Stimulated activated CD4-positive, alpha-beta T cell treated with anti-CD3 and anti-CD28 coated beads, Interleukin-1b, Interleukin-23, amount 100 ng/mL, for 24 hours (primary cell): ENCODE results near the gene GID8.

Experiments
- DNase-seq, 4 experiments: peaks; one replicate each; pipeline ENCODE4 v3.0.0-alpha.2; 2020; ENCODE audit warnings: low read depth in 4 of 4, low spot score in 1 of 4

Gene GID8

DNA sequence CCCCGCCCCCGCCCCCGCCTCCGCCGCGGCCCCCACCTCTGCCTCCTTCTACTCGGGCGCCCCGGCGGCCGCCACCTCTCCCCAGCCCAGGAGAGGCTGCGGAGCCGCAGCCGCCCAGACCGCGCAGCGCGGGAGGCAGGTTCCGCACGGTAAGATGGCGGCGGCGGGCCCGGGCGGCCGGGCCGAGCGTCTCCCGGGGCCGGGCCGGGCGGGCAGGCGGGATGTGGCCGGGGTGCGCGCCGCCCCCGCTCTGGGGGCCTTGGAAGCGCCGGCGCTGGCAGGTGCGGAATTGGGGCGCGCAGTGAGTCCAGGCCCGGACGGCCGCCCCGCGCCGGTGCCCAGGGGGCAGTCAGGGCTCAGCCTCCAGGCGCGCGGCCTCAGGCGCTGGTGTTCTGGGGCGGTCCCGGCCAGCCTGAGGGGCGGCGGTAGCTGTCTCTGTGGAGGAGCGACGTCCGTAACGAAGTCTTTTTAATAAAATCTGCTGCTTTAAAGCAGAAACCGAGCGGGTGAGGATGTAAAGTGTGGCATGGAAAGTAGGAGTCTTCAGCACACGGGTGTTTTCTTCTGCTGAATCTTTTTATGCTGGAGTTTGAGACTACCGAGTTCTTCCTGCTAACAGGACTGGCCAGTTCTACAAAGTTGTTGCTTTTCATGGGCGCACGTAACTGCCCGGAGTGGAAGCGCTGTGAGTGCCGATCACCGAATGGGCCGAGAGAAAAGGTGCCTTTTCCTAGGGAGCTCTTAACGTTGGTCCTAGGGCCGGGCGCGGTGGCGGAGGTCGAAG lies at the start of gene GID8:
Gene GID8, plus strand, starts transcription at position 43 of the 784 bp plus-strand sequence. CDS start 3,356 bp downstream, outside the sequence.
- no peak for DNase-seq

DNA sequence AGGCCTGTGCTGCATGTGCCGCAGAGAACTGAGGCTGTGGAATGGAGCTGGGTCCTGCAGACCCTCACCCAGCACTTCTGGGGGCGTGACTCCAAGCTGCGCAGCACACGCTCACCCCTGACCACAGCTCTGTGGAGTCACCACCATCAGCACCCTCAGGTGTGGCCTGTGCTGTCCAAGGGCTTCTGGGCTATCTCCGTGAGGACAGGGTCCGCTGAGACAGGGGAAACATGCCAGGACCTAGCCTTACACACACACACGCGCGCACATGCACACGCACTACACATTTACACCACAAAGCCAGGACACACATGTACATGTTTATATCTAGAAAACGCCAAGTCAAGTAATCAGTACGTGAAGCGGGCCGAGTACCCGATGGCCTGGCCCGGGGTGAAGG lies 49.5 kb upstream of the GID8 start:
- no peak for DNase-seq

DNA sequence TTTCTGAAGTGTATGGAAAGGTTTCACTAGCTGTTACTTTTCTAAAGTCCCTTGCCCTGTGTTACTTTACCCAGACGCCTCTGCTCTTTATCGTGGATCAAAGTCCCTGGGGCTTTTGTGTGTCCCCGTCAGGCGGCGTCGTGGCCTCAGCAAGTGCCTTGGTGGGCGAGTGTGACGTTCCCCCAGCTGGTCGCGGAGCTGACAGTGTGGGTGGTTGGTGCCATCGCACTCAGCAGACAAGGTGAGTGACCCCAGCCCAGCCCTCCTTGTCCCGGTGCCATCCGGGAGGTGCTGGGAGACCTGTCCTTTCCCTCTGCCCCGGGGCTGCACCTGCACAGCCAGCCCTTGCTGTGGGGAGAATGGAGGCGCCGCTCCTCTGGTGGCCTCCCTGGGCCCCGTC lies 49.0 kb upstream of the GID8 start:
- DNase-seq: no peak

DNA sequence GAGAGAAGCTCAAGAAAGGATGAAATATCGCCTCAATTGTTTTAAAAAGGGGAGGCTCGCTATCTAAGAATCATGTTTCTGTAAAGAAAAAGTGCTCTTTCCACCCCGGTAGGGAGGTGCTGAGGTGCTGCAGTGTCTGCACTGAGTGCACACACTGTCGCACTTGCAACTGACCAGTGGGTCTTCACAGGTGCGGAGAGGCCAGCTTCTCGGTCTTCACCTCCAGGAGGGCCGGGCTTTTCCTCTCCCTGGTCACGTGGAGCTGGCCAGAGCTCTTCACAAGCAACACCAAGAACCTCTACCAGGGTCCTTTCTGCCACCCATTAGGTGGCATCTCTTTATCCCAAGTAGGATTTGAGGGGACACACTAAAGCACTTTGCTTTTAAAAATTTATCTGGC lies 48.5 kb upstream of the GID8 start:
- no peak for DNase-seq

DNA sequence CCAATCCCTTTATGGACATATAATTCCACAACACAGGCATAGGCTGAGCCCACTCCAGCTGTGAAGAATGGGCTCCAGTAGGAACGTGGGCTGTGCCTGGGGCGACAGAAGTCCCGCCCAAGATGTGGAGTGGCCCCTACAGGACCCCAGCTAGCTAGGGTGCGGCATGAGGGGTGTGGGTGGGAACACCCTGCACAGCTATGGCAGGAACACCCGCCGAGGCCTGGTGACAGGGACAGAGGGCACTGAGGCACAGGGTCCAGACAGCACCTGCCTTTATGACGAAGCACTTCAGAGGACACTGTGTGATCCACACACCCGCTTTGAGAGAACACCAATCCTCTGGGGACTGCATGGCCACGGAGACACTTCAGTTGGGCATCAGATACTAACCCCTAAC lies 48.1 kb upstream of the GID8 start:
- DNase-seq: no peak

DNA sequence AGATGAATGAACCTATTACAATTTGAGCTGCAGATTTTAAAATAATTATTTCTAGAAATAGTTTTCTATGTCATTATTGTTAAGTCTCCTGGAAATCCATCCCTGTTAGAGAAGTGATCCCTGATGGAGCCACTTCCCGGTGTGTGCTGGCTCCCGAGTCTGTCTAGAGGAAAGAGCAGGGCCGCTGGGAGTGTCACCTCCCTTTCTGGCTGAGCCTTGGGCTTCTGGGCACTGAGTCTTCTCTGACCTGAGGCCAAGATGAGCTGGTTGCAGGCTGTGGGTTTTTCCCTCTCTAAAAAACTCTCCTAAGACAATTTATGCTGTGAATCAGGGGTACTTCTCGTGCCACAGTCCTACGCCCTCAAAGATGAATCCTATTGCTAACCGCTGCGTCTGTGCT lies 47.5 kb upstream of the GID8 start:
- DNase-seq: no peak

DNA sequence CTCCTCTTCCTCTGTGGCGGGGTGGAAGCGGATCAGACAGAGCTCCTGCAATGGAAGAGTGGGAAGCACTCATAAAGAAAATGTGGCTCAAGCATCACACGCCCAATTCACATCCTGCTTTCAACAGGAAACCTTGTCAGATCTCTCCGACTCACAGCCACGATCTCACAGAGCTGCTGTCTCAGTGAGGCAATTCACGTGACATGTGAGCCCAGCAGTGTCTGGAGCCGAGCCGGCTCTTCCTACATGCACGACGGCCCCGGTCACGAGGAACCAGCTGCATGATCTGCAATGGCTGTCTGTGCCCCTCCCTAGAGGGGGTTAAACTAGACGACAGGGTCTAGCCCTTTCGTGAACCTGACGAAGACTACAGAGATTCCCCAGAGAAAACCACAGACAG lies 46.8 kb upstream of the GID8 start:
- DNase-seq: no peak

DNA sequence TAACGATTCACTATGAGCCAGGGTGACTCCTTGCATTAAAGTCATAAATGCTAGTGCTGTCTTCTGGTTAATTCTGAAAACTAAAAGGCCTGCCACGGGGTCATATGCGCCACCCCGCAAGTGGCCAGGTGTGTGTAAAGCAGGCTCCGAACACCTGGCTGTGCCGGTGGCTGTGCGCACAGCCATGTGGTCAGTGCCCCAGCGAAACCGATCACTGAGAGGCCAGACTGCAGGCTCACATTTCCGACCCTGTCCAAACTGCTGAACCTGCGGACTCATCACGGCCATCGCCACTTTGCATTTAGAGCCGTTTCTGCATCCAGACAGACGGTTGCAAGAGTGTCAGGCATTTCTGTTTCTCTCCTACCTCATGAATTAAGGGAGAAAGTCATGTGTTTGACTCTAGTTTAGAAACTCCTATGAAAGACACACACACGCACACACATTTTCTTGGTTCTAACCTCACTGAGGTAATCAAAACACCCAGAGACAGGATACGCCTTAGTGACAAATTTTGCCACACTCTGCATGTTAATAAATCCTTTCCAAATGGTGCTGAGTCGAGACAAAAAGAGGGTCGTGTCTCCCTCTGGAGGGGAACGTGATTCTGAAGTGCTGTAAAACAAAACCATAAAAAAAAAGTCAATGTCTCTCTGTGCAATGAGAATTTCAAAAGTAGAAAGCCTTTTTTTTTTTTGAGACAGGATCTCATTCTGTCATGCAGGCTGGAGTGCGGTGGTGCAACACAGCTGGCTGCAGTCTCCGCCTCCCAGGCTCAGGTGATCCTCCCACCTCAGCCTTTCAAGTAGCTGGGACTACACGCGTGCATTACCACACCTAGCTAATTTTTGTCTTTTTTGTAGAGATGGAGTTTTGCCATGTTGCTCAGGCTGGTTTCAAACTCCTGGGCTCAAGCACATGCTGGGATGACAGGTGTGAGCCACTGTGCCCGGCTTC lies 45.3 kb upstream of the GID8 start:
- no peak for DNase-seq

DNA sequence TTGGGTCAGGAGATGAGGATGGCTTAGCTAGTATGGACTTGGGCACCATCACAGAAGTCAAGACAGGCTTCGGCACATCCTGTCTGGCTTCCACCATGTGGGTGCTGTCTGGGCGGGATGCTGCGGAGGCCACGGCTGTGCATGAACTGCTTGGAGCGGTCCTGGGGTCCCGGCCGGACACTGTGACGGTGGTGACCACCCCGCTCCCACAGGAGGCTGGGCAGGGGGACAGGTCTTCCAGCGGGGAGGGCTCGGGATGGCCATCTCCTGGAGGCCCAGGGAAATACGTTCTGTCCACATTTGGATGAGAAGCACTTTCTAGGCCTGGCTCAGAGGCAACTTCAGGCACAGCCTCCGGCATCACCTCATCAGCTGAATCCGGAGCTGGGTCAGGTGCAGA lies 44.2 kb upstream of the GID8 start:
- no peak for DNase-seq

DNA sequence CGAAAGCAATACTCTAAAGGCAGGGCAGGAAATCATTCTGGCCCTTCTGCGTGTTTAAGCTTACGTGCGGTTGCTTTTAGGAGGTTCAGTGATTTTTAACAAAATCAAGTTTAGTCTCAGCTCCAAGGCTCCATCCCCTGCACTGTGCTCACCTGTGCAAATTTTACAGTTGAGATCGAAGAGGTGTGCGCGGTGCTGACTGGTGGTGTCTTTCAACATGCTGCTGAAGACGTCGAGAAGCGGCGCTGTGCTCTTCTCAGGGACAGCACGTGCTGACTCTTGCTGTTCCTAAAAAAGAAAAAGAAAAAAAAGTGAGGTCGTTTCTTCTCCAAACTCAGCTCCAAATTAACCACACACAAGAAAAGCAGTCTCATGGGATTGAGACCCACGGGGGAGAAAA lies 43.7 kb upstream of the GID8 start:
- no peak for DNase-seq

DNA sequence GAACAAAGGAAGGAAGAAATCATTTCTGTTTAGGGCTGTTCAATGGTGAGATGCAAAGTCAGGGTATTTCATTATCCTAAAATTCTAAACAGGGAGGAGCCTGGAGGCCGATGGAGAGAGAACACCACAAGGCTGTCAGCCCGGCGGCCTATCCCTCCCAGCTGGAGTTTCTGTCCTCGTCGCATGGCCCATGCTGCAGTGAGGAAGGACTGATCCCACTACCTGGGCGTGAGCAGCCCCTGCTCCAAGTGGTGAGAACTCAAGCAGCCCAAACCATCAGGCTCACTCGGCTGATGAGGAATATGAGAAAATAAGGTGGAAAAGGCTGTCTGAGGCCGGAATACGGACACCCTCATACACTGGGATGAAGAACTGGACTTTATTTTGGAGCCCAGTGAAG lies 42.4 kb upstream of the GID8 start:
- no peak for DNase-seq

DNA sequence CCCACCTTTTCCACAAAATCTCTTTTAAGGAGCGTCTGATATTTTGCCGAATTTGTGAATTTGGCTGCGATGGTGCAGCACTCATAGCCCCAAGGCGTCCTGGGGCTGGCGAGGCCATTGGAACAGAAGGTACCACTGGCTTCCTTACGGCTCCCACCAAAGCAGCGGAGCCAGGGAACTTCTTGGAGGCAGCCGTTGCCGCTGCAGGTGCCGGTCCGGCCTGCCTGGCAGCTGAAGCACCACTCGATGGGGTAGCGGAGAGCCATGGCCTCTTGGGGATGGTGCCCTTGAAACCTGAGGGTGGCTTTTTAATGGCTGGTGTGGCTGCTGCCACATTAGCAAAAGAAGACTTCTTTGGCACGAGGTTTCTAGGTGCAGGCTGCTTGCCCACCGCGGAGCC lies 41.4 kb upstream of the GID8 start:
- DNase-seq: no peak

DNA sequence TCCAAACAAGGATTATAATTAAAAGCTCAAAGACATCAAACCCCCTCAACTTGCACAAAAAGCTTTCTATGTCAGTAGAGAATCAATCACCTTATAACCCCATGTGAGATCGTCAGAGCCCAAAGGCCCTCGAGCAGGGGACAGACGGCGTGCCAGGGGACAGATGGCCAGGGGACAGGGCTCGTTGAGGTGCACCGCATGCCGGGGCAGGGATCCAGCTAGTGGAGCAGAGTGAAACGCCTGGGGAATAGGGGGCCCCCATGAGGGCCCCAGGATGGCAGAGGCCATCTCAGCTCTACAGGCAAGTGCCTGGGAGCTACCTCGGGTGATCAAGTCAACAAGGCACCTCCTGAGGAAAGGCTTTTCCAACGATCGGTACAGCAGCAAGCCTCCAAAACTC lies 40.3 kb upstream of the GID8 start:
- no peak for DNase-seq

DNA sequence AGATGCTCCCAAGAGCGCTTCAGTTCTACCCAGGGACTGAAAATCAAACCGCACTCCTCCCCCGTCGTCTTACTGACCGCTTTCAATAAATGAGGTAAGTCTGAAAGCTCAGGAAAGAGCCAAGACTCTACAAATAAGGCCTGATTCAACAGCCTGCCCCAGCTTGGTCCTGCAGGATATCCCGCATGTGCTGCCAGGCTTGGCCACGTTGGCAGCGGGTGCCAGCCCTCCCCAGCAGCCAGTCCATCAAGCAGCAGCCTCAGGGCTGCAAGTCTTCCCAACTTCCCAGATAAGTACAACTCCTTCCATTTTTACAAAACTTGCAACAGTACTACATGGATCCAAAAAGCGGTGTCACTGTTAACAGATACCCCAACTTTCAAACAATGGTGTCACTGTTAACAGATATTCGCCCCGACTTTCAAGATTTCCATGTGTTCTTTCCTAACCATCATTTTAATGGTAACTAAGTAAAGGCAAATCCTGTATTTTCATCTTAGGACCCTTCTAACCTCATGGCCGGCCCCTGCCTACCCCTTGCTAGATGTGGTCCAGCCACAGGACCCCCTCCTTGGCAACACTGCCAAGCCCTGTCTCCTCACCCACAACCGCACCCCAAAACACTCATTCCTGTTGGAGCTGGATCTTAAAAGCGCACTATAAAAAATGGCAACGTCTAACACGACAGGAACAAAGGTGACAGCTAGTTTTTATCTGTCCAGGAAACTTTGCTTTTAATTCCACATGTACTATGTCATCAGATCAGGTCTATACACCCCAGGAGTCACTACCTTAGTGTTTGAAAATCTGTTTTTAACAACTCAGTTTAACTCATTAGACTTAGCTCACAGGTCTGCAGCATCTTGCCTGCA lies 39.6 kb upstream of the GID8 start:
- DNase-seq: no peak

DNA sequence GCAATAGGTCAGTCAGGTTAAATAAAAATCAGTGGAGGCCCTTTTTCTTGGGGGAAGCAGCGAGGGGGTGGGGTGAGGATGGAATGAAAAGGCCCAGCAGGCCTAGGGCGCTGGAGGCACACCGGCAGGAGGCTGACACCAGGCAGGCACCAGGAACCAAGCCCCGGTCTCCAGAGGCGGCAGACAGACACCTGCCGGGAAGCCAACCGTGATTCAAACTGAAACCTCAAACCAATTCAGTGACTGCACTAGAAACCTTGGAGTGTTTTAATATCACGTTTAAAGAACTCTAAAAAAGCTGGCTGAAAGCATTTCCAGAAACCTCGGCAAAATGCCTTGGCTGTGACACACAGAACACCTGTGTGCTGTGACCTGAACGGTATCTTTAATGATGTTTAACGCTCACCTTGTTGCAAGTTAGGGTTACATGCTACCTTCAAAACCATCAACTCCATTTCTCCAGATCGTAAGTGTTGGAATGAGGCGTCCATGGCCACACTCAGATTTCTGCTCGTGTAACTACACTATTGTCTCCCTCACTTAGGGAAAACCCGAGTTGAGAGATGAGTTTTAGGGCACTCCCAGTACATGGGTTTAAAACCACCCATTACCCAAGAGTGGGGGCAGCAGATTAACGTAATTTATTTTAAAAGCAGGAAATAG lies 38.8 kb upstream of the GID8 start:
- DNase-seq: peak in 1 of 4 experiments; percentile 44

DNA sequence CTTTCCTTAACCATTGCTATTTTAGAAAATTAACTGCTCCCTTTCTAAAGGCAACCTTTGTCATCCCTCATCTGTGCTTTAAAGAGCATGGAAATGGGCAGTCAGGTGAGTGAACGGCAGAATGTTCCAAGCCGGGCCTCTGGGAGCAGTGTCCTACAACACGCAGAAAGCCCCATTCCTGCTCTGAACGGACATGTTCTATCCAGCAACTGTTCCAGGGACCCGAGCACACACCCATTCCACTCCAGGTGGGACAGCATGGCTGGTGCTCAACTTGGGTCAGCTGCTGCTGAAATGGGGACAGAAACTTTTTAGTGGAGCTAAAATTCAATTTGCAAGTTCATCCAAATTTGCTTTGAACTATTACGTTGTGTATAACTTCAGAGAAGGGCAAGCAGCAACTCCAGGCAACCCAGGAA lies 38.3 kb upstream of the GID8 start:
- DNase-seq: no peak

DNA sequence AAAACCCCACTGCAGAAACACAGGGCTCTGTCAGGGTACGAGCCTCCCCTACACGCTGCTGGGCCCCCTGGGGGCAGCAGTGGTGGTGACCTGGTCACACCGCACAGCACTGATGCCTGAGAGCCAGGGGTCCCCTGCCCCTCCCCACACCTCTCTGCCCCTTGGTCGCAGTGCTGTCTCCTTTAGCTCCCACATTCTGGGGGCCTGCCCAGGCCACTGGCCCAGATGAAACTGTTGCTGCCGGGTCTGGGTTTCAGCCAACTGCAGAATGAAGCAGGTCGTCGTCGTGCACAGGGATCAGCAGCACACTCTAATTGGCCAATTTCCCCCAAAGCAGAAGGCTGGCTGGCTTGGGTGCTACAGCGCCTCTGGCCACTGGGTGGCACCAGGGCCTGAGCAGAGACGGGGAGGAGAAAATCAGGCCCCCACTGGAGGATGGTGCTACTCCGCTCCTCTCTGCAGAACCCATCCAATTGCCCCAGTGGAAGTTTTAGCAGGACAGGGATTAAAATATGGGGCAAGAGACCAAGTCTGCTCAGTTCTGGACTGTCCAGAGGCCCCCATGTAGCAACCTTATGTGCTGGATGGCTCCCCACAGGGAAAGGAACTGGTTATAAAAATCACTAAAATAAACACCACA lies 37.8 kb upstream of the GID8 start:
- DNase-seq: peak in 3 of 4 experiments; percentile 48 to 60 (median 57)

DNA sequence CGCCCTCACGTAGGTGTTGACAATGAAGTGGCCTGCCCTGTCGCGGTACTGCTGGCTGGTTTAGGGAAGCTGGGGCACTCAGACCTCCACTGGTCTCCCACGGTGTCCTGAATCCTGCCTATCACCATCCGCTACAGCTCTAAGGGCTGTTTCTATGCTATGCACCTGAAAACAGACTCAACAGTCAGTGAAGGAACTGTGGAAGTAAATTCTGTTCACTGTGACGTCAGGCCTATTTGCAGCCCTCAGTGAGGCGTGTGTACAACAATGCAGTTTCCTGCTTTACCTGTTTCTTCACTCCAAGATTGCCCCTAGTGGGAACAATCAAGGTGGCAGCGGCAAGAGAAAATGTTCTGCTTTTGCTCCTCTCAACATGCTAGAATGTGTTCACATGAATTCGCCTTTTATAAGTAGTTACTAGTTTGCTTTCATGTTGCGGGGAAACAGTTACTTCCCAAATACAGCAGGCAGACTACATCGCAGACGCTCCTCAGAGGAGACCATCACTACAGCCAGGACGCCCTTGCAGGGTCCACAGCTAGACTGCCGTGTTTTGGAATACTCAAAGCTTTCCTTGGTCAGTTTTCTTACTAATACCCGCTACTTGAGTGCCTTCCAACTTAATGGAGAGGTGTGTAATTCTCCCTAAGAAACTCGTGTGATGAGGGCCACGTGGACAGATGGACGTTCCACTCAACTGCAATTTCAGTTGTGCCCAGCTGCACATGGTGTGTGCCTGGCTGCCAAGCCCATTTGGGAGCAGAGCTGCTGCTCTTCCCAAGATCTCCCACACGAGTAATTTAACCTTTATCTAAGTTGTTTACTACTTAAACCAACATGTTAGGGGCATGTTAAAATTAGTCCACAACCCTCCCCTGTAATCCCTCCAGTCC lies 37.0 kb upstream of the GID8 start:
- DNase-seq: no peak

DNA sequence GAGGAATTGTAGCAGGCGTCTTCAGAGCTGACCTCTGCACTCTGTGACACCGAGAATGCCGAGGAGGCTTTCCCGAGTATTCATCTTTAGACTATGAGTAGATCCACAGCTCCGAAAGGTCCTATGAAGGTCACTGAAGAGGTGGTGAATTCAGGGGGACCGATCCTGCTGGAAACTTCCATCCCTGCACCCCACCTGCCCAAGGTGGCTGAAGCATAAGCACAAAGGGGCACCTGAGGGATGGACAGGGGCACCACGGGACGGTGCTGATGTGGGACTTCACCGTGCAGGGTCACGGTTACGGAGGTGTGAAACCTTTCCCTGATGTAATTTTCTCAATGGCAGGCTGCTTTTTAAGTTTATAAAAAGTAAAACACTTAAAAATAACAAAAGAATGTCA lies 36.1 kb upstream of the GID8 start:
- no peak for DNase-seq
